ENCODE results near the gene CFAP251.

GRCh38 chr12:121981456-121981855 is 63.1 kb downstream of the CFAP251 start:
- TF ChIP-seq CTCF (IDR thresholded peaks at IDR 0.05) (no peak), POLR2A (IDR thresholded peaks at IDR 0.05) (no peak)
